IMR-90 (cell line): ENCODE results near the gene NKD1. TPM values are rescaled to one million over a fixed set of nuclear protein-coding genes. Genes with fewer than 3 reads are reported as not detected.

Experiments used
- ATAC-seq: fragments of 200-7000 bp; cut with Tn5 transposase; 2 replicates; pipeline ENCODE4 v1.9.1; 2020; ENCODE audit warnings: low read depth, mild to moderate bottlenecking, moderate library complexity
- BruUV-seq: library from RNA; stranded (reverse); fragments of 400-500 nt; replicated peaks from 2 replicates; lab custom pipeline; 2021; lab: Mats Ljungman, UMichigan
- CTCF ChIA-PET: fragments of 300-600 bp; formaldehyde crosslinking; extraction: SDS; loops from one replicate; lab custom pipeline; 2021; ENCODE audit warnings: antibody characterized with exemption; lab: Yijun Ruan, JAX
- POLR2A ChIA-PET: fragments of 300-600 bp; sonication (Branson Sonifier 250); formaldehyde crosslinking; loops from one replicate; lab custom pipeline; 2022; ENCODE audit warnings: antibody characterized with exemption; ENCODE audit not compliant: unreplicated experiment; lab: Charles Lee
- DNase-seq: peaks from one replicate; pipeline ENCODE4 v3.0.0; 2013
- H2AFZ ChIP-seq: replicated peaks from 2 replicates; pipeline ENCODE3; 2013; ENCODE audit warnings: low read length, mild to moderate bottlenecking; ENCODE audit not compliant: poor library complexity
- H2AK5ac ChIP-seq: 2 replicates; pipeline ENCODE4 v1.6.1; 2013; ENCODE audit warnings: low read depth, low read length, inconsistent platforms
- H2AK9ac ChIP-seq: replicated peaks from 2 replicates; pipeline ENCODE3; 2013; ENCODE audit warnings: mild to moderate bottlenecking, low read depth, low read length, moderate library complexity; ENCODE audit not compliant: poor library complexity
- H2BK120ac ChIP-seq: 2 replicates; pipeline ENCODE4 v1.6.1; 2013; ENCODE audit warnings: low read depth, low read length, inconsistent platforms
- H2BK15ac ChIP-seq: 3 replicates; pipeline ENCODE4 v1.6.1; 2013; ENCODE audit warnings: low read depth, low read length, inconsistent platforms
- H2BK20ac ChIP-seq: 2 replicates; pipeline ENCODE4 v1.6.1; 2013; ENCODE audit warnings: low read depth, mild to moderate bottlenecking, inconsistent platforms, low read length, moderate library complexity
- H2BK5ac ChIP-seq: 2 replicates; pipeline ENCODE4 v1.6.1; 2013; ENCODE audit warnings: mild to moderate bottlenecking, low read depth, low read length, inconsistent platforms; ENCODE audit not compliant: poor library complexity, severe bottlenecking
- H3K14ac ChIP-seq: replicated peaks from 2 replicates; pipeline ENCODE4 v1.6.1; 2013; ENCODE audit warnings: low read depth, low read length, inconsistent platforms
- H3K18ac ChIP-seq: 2 replicates; pipeline ENCODE4 v1.6.1; 2013; ENCODE audit warnings: low read depth, low read length, control low read depth
- H3K23ac ChIP-seq: 2 replicates; pipeline ENCODE4 v1.6.1; 2013; ENCODE audit warnings: low read depth, low read length, inconsistent platforms
- H3K27ac ChIP-seq: 2 replicates; pipeline ENCODE4 v1.5.1; 2013; ENCODE audit warnings: mild to moderate bottlenecking, control low read depth, low read length; ENCODE audit not compliant: insufficient read depth
- H3K27me3 ChIP-seq: 2 replicates; pipeline ENCODE4 v1.6.1; 2013; ENCODE audit warnings: low read length; ENCODE audit not compliant: control insufficient read depth, insufficient read depth
- H3K36me3 ChIP-seq: 2 replicates; pipeline ENCODE4 v1.6.1; 2013; ENCODE audit warnings: low read length, mixed read lengths; ENCODE audit not compliant: control insufficient read depth, insufficient read depth
- H3K4ac ChIP-seq: 2 replicates; pipeline ENCODE4 v1.6.1; 2013; ENCODE audit warnings: low read depth, low read length, inconsistent platforms
- H3K4me1 ChIP-seq: 2 replicates; pipeline ENCODE4 v1.6.1; 2013; ENCODE audit warnings: low read length, mixed read lengths; ENCODE audit not compliant: control insufficient read depth, insufficient read depth
- H3K4me2 ChIP-seq: 2 replicates; pipeline ENCODE4 v1.6.1; 2013; ENCODE audit warnings: low read depth, mild to moderate bottlenecking, control low read depth, low read length, moderate library complexity
- H3K4me3 ChIP-seq: 2 replicates; pipeline ENCODE4 v1.5.1; 2013; ENCODE audit warnings: low read depth, mild to moderate bottlenecking, control low read depth, low read length, moderate library complexity; ENCODE audit not compliant: insufficient read depth
- H3K56ac ChIP-seq: 2 replicates; pipeline ENCODE4 v1.6.1; 2013; ENCODE audit warnings: low read length, inconsistent platforms; ENCODE audit not compliant: insufficient read depth; ENCODE audit errors: extremely low read depth
- H3K79me1 ChIP-seq, 2 experiments: 2 replicates each; pipeline ENCODE4 v1.6.1; 2013; ENCODE audit warnings: low read length in 2 of 2, inconsistent platforms in 1 of 2, low read depth in 1 of 2
- H3K9ac ChIP-seq: 2 replicates; pipeline ENCODE4 v1.6.1; 2013; ENCODE audit warnings: low read depth, low read length, control low read depth
- H3K9me1 ChIP-seq: 2 replicates; pipeline ENCODE4 v1.6.1; 2013; ENCODE audit warnings: low read length, inconsistent platforms; ENCODE audit not compliant: insufficient read depth
- H3K9me3 ChIP-seq: 2 replicates; pipeline ENCODE4 v1.6.1; 2013; ENCODE audit warnings: low read length; ENCODE audit not compliant: control insufficient read depth, insufficient read depth
- H4K20me1 ChIP-seq: 2 replicates; pipeline ENCODE4 v1.6.1; 2013; ENCODE audit warnings: low read length, inconsistent platforms; ENCODE audit not compliant: insufficient read depth
- H4K5ac ChIP-seq: 2 replicates; pipeline ENCODE4 v1.6.1; 2013; ENCODE audit warnings: mild to moderate bottlenecking, low read depth, low read length, control low read depth
- H4K8ac ChIP-seq, 2 experiments: 2 replicates each; pipeline ENCODE4 v1.6.1; 2013; ENCODE audit warnings: low read depth in 2 of 2, low read length in 2 of 2, control low read depth in 1 of 2, inconsistent platforms in 1 of 2
- H4K91ac ChIP-seq: 2 replicates; pipeline ENCODE4 v1.6.1; 2013; ENCODE audit warnings: low read depth, low read length, inconsistent platforms; ENCODE audit not compliant: insufficient read depth
- NFE2L2 ChIP-seq: fragments of 150-350 bp; IDR thresholded peaks from 2 replicates; pipeline ENCODE4 v1.6.1; 2016; ENCODE audit warnings: low read depth, mild to moderate bottlenecking, low read length
- POLR2A ChIP-seq: IDR thresholded peaks from 2 replicates; pipeline ENCODE4 v1.6.1; 2012; ENCODE audit warnings: mild to moderate bottlenecking, low read depth, low read length
- WGBS, 2 experiments: methylation state at CpG; one replicate each; pipeline versions ENCODE4 v1.1.5 to v1.1.7; 2013; ENCODE audit warnings: missing lambda C conversion rate in 2 of 2; ENCODE audit not compliant: insufficient read length in 1 of 2; ENCODE audit errors: extremely low coverage in 2 of 2; 5-methylcytosine and 5-hydroxymethylcytosine counted together
- dilution Hi-C: fragments of 300-500 bp; cut with HindIII; formaldehyde crosslinking; loops from one replicate; pipeline ENCODE4 v1.14.3; 2018; ENCODE audit warnings: low sequenced_read_pairs; ENCODE audit not compliant: unreplicated experiment
- in situ Hi-C: fragments of 300-500 bp; cut with MboI; formaldehyde crosslinking; loops from 3 replicates; pipeline ENCODE4 v1.14.3; 2019; ENCODE audit warnings: low sequenced_read_pairs, inconsistent platforms, mixed read lengths
- intact Hi-C: fragments of 100-400 bp; cut with micrococcal nuclease; formaldehyde crosslinking; loops from 2 replicates; pipeline ENCODE4 v1.10.0; 2022
- polyA plus RNA-seq, 3 experiments: library from polyadenylated mRNA; depleted of rRNA; stranded (reverse); fragments of >200 nt; gene quantifications; 2 replicates each; pipeline ENCODE4 v1.2.3, GENCODE V29; 2012; ENCODE audit warnings: low replicate concordance in 1 of 3
- total RNA-seq: library from RNA; depleted of rRNA; stranded (reverse); fragments of >200 nt; gene quantifications from 2 replicates; pipeline ENCODE4 v1.2.3, GENCODE V29; 2012

Gene NKD1
- total and polyA plus RNA-seq, 2 of the 4 experiments (the other 2 are of a cell fraction), result not detected

GRCh38 chr16:50606431-50607050, 58.3 kb downstream of the NKD1 start:
- H3K4me1 ChIP-seq, result no peaks in the 10 kb centered on the region
- 73% methylated on average over 7 of the region's 17 CpGs; no CpG with 5 or more reads in 1 of the 2 experiments for WGBS, 2 experiments
- no peak for TF ChIP-seq NFE2L2
- no peak for TF ChIP-seq POLR2A
- H2BK5ac ChIP-seq, result no peak overlapping the region
- H4K20me1 ChIP-seq, result no peaks in the 10 kb centered on the region
- in situ Hi-C loops, result no loop called here
- intact Hi-C loops, result no loop called here
- BruUV-seq, result no TSS peak
- CTCF ChIA-PET, result no interaction called here
- no peak overlapping the region for H2BK120ac ChIP-seq
- no peak overlapping the region for H3K18ac ChIP-seq
- peaks cover 9% of the 10 kb centered on the region; the same call in 1 of the 2 replicates for H3K27me3 ChIP-seq
- no peaks in the 10 kb centered on the region for H3K9me1 ChIP-seq
- no peak overlapping the region for H2BK15ac ChIP-seq
- no peak overlapping the region for H2BK20ac ChIP-seq
- H4K91ac ChIP-seq, result no peak overlapping the region
- H3K79me1 ChIP-seq, result no peaks in the 10 kb centered on the region
- ATAC-seq (no peak), DNase-seq (no peak)
- no peak overlapping the region for H2AK5ac ChIP-seq
- H3K9me3 ChIP-seq, result no peaks in the 10 kb centered on the region
- H3K56ac ChIP-seq, result no peak overlapping the region
- dilution Hi-C loops, result no loop called here
- H3K4me3 ChIP-seq, result no peak overlapping the region
- H3K27ac ChIP-seq, result no peak overlapping the region
- H3K9ac ChIP-seq, result no peak overlapping the region
- no peaks in the 10 kb centered on the region for H3K36me3 ChIP-seq
- H3K4me2 ChIP-seq, result no peak overlapping the region
- no peak overlapping the region for H3K14ac ChIP-seq
- H2AK9ac ChIP-seq, result no peak overlapping the region
- no peak overlapping the region for H2AFZ ChIP-seq
- no peak overlapping the region for H3K23ac ChIP-seq
- H3K4ac ChIP-seq, result no peak overlapping the region
- H4K5ac ChIP-seq, result no peak overlapping the region
- POLR2A ChIA-PET, result no interaction called here
- H4K8ac ChIP-seq, result no peak overlapping the region
